Mammary epithelial cell (primary cell): ENCODE results near the gene MAPK1IP1L.

Source experiments
- CTCF ChIP-seq, 2 donors: IDR thresholded peaks in 1 of 2; conservative IDR thresholded peaks in 1 of 2; 2 replicates each; pipeline ENCODE4 v1.5.1; 2011 to 2012; ENCODE audit warnings: inconsistent platforms in 2 of 2, low read length in 2 of 2, mild to moderate bottlenecking in 2 of 2, control low read depth in 1 of 2, low read depth in 1 of 2; ENCODE audit not compliant: insufficient read depth in 1 of 2; ENCODE audit errors: extremely low read depth in 1 of 2
- EZH2 ChIP-seq: IDR thresholded peaks from 2 replicates; pipeline ENCODE4 v1.6.1; 2012; ENCODE audit warnings: low read length, inconsistent platforms, borderline replicate concordance

GRCh38 chr14:55065411-55065810 lies 14.0 kb downstream of the MAPK1IP1L start:
- TF ChIP-seq CTCF (conservative IDR thresholded peaks at IDR 0.05 in 1 of 2, IDR thresholded peaks at IDR 0.05 in 1 of 2; ENCODE audit: extremely low read depth in 1 of 2, insufficient read depth in 1 of 2, low read depth in 1 of 2, low read length in 2 of 2) (no peak), EZH2 (no peak)
